Renal pelvis (tissue), 4 donors: ENCODE results near the gene ITGB4. TPM values are rescaled to one million over a fixed set of nuclear protein-coding genes. Genes with fewer than 3 reads are reported as not detected.

Source experiments
- DNase-seq: peaks from one replicate; pipeline ENCODE4 v3.0.0-alpha.2; 2013
- polyA plus RNA-seq, 3 donors: library from polyadenylated mRNA; unstranded; fragments of 120-200 nt; gene quantifications; one replicate each; pipeline ENCODE4 v1.2.1, GENCODE V29; 2013; ENCODE audit not compliant: insufficient read length in 3 of 3

ITGB4 gene
- polyA plus RNA-seq, 3 donors, result 12.5 to 17.1 (median 16.2) TPM

DNA sequence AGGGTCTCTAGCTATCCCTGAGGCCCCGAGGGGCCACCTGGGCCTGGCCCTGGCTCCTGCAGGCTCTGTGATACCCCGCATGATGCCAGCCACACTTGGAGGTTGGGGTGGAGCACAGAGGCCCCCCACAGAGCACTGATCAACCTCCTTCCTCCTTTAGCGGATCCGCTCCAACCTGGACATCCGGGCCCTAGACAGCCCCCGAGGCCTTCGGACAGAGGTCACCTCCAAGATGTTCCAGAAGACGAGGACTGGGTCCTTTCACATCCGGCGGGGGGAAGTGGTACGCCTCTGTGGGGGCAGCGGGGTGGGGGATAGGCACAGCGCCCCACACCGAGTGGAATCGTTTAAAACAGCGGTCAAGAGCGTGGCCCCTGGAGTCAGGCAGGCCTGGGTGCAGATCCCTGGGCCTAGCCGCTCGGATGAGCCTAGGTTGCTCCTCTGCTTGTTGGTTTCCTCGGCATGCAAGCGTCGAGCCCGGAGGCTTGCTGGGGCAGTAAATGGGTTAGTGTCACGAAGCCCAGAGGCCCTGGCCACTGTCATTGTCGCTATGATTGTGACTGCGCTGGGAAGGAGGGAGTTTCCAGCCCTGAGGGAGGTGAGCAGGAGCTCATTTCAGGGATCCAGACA, 9.9 kb downstream of the ITGB4 start:
- no peak for DNase-seq

DNA sequence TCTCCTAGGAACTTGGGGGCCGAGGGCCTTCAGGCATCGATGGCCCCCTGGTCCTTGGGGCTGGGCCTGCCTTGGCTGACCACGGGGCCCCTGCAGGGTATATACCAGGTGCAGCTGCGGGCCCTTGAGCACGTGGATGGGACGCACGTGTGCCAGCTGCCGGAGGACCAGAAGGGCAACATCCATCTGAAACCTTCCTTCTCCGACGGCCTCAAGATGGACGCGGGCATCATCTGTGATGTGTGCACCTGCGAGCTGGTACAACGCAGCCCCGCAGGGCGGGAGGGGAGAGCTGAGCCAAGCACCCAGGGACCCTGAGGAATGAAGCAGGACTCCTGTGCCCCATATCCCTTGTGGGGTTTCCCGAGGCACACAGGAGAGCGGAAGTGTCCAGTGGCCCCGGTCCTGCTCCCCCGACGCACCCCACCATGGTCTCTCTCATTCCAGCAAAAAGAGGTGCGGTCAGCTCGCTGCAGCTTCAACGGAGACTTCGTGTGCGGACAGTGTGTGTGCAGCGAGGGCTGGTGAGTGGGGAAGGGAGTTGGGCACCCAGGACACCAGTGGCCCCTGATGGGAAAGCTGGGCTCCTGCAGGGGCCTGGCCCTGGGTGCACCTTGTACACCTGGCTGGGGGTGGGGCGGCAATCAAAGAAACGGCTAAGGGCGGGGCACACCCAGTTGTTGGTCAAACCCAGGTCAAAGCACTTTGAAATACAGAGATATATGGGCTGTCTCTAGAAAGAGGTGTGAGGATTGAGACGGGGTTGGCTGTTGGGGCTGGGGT, 10.6 kb downstream of the ITGB4 start:
- no peak for DNase-seq

DNA sequence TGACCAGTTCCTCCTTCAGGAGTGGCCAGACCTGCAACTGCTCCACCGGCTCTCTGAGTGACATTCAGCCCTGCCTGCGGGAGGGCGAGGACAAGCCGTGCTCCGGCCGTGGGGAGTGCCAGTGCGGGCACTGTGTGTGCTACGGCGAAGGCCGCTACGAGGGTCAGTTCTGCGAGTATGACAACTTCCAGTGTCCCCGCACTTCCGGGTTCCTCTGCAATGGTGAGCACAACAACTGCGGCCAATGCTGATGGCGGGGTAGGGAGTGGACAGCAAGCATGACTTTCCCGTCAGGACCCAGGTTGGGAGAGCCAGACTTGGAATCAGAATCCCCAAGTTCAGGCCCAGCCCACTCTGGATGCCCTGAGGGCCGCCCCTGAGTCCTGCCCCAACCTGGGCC, 12.2 kb downstream of the ITGB4 start:
- DNase-seq, result no peak

DNA sequence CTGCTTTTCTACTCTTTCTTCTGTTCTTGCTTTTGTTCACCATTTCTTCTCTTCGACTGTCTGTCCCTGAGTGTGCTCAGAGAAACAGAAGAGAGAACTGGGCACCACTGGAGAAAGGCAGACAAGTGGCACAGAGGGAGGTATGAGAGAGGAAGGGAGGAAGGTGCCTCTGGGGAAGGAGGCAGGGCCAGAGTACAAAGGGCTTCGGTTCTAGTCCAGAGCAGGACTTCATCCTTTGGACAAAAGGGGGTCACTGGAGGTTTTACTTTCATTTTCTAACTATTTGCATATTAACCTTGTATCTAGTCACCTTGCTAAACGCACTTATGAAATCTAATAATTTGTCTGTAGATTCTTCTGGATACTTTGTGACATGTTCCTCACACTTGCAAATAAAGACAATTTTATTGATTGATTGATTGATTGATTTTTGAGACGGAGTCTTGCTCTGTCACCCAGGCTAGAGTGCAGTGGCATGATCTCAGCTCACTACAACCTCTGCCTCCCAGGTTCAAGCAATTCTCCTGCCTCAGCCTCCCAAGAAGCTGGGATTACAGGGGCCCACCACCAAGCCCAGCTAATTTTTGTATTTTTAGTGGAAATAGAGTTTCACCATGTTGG, 13.5 kb downstream of the ITGB4 start:
- DNase-seq, result no peak

DNA sequence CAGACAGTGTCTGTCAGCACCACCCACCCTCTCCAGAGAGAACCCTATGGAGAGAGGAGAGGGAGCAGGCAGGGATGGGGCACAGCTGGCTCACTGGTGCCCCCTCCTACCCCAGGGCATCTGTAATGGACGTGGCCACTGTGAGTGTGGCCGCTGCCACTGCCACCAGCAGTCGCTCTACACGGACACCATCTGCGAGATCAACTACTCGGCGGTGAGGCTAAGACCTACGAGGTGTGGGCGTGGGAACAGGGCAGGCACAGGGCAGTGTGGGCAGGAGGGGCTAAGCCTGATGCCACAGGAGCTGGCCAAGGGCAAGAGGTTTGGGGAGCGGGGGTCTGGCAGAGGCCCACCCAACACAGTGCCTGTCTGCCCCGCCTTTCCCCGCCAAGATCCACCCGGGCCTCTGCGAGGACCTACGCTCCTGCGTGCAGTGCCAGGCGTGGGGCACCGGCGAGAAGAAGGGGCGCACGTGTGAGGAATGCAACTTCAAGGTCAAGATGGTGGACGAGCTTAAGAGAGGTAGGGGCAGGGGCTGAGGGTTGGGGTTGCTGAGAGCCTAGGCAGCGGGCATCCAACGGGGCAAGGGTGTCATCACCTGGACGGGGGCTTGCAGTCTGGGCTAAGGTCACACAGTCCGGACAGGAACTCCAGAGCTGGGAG, 15.0 kb downstream of the ITGB4 start:
- DNase-seq, result no peak

DNA sequence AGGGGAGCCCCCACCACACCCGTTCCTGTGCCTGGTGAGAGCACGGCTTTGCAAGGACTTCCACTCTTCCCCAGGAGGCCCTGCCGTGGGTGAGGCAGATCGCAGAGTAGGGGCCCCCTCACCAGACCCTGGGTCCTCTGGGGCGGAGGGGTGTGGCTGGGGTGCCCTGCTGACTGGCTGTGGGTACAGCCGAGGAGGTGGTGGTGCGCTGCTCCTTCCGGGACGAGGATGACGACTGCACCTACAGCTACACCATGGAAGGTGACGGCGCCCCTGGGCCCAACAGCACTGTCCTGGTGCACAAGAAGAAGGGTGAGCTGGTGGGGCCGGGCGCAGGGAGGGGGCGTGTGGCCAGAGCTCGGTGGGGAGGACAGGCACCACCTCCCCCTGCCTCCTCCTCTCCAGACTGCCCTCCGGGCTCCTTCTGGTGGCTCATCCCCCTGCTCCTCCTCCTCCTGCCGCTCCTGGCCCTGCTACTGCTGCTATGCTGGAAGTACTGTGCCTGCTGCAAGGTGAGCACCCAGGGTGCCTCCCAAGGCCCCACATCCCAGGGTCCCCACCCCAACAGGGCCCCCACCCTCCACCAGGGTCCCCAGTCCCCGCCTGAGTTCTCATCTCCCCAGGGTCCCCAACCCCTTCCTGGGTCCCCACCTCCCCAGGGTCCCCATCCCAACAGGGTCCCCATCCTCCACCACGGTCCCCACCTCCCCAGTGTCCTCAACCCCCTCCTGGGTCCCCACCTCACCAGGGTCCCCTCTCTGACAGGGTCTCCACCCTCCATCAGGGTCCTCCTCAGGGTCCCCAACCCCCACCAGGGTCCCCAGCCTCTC, 16.1 kb downstream of the ITGB4 start:
- DNase-seq, result no peak

DNA sequence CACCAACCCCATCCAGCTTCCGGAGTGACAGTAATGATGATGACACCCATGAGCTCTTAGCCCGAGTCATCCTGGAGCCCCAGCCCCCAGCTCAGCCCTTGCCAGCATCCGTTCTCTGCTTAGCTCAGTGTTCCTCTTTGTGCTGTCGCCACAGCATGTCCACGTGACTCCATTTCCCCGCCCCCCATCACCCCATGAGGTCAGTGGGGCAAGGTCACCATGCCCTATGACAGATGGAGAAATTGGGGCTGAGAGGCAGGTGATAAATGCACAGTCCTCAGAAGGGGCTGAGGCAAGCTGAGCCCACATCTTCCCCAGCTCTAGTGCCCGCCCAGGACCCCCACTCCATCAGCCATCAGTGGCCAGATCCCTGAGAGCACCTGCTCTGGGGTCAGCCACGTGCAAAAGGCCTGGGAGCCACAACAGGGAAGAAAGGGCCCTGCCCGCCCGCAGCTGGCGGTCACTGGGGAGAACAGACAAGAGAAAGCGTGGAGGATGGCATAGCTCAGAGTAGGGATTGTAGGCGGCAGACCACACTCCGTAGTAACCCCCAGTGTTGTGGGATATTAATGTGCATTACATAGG, 17.1 kb downstream of the ITGB4 start:
- no peak for DNase-seq

DNA sequence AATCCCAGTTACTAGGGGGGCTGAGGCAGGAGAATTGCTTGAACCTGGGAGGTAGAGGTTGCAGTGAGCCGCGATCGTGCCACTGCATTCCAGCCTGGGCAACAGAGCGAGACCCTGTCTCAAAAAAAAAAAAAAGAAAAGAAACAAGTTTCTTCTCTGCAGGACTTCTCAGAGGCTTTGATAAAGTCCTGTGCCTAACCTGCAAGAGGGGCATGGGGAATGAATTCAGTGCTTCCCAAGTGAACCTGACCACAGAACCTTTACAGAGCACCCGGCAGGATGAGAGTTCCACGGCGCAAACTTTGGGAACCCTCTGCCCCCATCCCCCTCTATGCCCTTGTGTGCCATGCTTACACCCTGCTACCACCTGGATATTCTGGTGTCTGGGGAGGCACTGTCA, 17.9 kb downstream of the ITGB4 start:
- no peak for DNase-seq

DNA sequence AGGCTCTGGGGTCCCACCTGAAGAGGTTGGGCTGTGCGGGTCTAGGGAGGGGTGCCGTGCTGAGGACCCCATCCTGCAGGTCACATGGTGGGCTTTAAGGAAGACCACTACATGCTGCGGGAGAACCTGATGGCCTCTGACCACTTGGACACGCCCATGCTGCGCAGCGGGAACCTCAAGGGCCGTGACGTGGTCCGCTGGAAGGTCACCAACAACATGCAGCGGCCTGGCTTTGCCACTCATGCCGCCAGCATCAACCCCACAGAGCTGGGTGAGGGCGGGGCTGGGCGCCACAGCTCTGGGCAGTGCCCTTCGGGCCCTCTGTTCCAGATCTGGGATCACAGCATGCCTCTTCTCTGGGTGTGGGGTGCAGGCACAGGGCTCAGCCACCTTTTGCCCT, 18.5 kb downstream of the ITGB4 start:
- DNase-seq, result no peak

DNA sequence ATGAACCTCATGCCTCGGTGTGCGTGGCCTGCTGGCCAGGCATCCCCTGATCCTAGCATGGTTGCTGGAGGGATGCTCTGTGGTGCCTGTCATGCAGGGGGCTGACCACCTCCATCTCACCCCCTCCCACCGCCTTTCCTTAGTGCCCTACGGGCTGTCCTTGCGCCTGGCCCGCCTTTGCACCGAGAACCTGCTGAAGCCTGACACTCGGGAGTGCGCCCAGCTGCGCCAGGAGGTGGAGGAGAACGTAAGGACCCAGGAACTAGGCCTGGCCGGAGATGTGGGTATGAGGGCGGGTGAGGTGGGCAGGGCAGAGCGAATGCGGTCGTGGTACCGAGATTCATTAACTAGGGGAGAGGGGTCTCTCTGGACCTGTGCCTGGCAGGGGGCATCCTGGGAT, 19.0 kb downstream of the ITGB4 start:
- DNase-seq, result no peak

DNA sequence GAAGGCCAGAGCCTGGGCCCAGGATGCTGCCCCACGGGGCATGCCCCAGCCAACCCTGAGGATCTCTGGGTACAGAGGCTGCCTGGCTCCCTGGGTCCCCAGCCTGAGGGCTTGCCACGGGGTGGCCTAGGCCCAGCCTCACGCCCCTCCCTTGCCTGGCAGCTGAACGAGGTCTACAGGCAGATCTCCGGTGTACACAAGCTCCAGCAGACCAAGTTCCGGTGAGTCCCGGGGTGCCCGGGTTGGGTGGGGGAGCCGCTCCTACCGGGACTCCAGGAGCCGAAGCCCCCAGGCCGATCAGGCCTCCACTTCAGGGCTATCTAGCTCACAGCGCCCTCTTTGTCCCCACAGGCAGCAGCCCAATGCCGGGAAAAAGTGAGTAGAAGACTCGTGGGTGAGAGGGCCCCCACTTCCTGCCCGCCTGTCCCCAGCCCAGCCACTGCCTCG, 19.4 kb downstream of the ITGB4 start:
- DNase-seq, result no peak

DNA sequence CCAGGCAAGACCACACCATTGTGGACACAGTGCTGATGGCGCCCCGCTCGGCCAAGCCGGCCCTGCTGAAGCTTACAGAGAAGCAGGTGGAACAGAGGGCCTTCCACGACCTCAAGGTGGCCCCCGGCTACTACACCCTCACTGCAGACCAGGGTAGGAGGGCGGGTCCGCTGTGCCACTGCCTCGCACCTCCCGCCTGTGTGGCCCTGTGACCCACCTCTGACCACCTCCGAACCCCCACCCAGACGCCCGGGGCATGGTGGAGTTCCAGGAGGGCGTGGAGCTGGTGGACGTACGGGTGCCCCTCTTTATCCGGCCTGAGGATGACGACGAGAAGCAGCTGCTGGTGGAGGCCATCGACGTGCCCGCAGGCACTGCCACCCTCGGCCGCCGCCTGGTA, 21.1 kb downstream of the ITGB4 start:
- DNase-seq, result no peak

DNA sequence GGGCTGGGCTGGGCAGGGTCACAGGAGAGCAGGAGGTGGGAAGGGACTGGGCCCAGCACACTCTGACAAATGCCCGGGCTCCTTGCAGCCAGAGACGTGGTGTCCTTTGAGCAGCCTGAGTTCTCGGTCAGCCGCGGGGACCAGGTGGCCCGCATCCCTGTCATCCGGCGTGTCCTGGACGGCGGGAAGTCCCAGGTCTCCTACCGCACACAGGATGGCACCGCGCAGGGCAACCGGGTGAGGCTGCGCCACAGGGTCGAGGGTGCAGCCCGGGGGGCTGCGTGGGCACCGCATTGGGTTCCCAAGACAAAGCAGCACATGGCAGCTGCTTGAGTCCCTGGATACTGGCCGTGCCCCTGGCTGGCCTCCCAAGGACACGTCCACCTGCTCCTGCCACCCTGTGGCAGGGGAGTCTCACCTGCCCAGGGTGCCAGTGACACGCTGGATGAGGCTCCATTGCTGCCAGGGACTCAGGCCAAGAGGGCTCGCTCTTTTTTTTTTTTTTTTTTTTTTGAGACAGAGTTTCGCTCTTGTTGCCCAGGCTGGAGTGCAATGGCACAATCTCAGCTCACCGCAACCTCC, 22.5 kb downstream of the ITGB4 start:
- no peak for DNase-seq

DNA sequence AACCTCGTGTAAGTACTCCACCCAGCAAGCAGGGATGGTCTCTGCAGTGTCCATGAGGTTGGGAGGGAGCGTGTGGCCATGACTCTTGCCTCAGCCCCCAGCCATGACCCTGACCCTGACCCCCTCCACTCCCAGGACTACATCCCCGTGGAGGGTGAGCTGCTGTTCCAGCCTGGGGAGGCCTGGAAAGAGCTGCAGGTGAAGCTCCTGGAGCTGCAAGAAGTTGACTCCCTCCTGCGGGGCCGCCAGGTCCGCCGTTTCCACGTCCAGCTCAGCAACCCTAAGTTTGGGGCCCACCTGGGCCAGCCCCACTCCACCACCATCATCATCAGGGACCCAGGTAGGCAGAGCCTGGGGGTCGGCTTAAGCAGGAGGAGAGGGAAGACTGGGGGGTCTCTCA, 27.4 kb downstream of the ITGB4 start:
- no peak for DNase-seq

DNA sequence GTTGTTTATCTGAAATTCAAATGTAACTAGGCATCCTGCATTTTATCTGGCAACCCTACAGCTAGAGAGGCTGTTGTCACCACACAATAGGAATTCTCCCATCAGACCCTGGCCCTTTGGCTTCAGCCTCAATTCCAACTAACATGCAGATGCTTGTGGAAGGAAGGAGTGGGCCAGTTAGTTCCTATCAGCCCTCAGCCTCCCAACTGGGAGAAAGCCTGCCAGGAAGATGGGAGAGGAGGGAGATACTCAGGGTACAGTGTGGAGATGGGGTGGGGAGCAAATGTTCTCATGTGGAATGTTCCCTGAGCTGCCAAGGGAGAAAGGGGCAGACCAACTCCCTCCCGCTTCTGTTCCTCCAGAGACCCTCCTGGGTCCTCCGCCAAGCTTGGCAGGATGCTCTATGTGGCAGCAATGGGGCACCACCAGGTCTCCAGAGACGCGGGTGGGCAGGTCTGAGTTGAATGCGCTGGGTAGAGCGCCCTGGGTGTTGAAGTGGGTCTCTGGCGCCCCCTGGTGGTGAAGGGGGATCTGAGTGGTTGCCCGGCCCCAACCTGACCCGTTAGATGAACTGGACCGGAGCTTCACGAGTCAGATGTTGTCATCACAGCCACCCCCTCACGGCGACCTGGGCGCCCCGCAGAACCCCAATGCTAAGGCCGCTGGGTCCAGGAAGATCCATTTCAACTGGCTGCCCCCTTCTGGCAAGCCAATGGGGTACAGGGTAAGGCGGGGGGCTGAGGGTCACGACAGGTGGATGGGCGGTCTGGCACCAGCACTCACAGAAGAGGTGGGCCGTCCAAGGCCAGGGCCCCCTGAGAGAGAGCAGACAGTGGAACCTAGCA, 28.5 kb downstream of the ITGB4 start:
- peak; percentile 63 for DNase-seq

DNA sequence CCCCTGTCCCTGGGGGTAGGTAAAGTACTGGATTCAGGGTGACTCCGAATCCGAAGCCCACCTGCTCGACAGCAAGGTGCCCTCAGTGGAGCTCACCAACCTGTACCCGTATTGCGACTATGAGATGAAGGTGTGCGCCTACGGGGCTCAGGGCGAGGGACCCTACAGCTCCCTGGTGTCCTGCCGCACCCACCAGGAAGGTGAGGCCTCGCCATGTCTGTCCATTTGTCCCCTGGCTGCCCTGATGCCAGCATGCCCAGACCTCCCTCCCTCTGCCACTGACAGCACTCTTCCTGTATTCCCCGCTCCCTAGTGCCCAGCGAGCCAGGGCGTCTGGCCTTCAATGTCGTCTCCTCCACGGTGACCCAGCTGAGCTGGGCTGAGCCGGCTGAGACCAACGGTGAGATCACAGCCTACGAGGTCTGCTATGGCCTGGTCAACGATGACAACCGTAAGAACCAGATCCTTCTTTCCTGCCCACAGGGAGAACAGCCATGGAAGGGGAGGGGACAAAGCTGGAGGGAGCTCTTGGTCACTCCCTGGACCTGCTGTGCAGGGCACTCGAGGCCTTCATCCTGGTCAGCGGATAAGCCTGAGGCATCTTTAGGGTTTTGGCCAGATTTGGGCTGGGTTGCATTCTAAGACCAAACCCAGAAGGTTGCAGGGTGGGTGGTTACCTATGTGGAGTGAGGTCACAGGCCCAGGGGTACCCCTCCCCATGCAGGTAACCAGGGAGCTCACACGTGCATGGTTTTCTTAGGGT, 29.6 kb downstream of the ITGB4 start:
- no peak for DNase-seq

DNA sequence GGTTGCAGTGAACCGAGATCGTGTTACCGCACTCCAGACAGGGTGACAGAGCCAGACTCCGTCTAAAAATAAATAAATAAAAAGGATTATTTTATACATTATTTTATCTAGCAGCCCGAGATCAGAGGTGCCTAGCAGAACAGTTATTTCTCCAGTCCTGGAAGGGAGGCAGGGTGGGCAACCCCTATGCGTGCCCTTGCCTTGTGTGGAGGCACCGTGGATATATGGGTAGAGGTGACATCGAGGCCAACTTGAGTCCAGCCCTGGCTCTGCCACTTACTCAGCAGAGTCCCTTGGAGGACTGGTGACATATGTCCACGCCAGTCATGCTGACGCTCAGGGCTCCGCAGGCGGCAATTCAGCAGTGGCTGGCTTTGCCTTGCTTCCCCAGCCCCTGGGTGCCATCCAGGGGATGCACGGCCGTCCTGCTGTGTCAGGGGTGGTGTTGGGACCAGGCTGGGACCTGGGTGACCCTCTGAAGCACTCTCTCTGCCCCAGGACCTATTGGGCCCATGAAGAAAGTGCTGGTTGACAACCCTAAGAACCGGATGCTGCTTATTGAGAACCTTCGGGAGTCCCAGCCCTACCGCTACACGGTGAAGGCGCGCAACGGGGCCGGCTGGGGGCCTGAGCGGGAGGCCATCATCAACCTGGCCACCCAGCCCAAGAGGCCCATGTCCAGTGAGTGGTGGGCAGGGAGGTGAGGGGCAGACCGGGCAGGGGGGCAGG, 30.6 kb downstream of the ITGB4 start:
- DNase-seq, result no peak

DNA sequence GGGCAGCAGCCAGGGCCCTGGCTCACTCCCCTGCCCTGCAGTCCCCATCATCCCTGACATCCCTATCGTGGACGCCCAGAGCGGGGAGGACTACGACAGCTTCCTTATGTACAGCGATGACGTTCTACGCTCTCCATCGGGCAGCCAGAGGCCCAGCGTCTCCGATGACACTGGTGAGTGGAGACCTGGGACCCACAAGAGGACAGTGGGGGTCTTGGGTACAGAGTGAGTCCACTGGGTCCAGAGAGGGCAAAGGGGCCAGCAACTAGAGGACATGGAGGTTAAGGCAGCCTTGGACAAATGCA, 31.1 kb downstream of the ITGB4 start:
- no peak for DNase-seq
